Measurements from ENCODE around the gene MACROH2A1.
"Not testable (repeated sequence)": the region's sequence is repeated elsewhere in the genome, so short reads cannot be mapped to it uniquely, and the experiment has no call there.

Gene MACROH2A1

GRCh38 chr5:135367076-135367475 is 32.0 kb downstream of the MACROH2A1 start:
- TF ChIP-seq CTCF (IDR thresholded peaks at IDR 0.05; ENCODE audit: poor library complexity, severe bottlenecking): no peak
- Histone ChIP-seq H3K36me3 (ENCODE audit: low read depth) (peaks cover 98% of the 10 kb centered on the region), H3K4me1 (ENCODE audit: insufficient read depth, poor library complexity, severe bottlenecking) (no peaks in the 10 kb centered on the region), H3K9me3 (ENCODE audit: severe bottlenecking) (no peaks in the 10 kb centered on the region), H3K27ac (ENCODE audit: poor library complexity, severe bottlenecking) (no peak overlapping the region), H3K4me3 (ENCODE audit: severe bottlenecking) (no peak overlapping the region), H3K27me3 (ENCODE audit: insufficient read depth, poor library complexity, severe bottlenecking) (no peaks in the 10 kb centered on the region)
- ATAC-seq (ENCODE audit: low read depth) (no peak), DNase-seq (ENCODE audit: low spot score) (no peak)

DNA sequence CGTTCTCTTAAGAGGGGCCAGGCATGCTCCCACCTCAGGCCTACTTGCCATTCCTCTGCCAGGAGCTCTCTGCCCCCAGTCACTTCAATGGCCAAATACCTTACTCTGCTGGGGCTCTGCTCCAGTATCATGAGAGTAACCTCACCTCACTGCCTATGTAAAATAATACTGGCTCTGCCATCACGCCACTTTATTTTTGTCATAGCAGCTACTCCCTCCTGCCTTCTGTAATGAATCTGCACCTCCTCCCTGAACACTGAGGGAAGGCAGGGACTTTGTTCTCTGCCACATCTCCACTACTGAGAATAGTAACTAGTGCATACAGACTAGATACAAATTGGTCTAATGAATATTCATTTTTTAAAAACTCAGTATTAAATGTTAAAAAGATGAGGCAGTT is 33.8 kb downstream of the MACROH2A1 start:
- DNase-seq (ENCODE audit: low spot score) (no peak), ATAC-seq (ENCODE audit: low read depth) (no peak)
- no peak for TF ChIP-seq CTCF (IDR thresholded peaks at IDR 0.05; ENCODE audit: poor library complexity, severe bottlenecking)
- Histone ChIP-seq H3K4me3 (ENCODE audit: severe bottlenecking) (no peak overlapping the region), H3K27ac (ENCODE audit: poor library complexity, severe bottlenecking) (no peak overlapping the region), H3K9me3 (ENCODE audit: severe bottlenecking) (no peaks in the 10 kb centered on the region), H3K27me3 (ENCODE audit: insufficient read depth, poor library complexity, severe bottlenecking) (no peaks in the 10 kb centered on the region), H3K4me1 (ENCODE audit: insufficient read depth, poor library complexity, severe bottlenecking) (no peaks in the 10 kb centered on the region), H3K36me3 (ENCODE audit: low read depth) (peaks cover 98% of the 10 kb centered on the region)

- H3K36me3 ChIP-seq (ENCODE audit: low read depth): peaks cover 97% of the 10 kb centered on the region
- no peak for TF ChIP-seq CTCF (IDR thresholded peaks at IDR 0.05; ENCODE audit: poor library complexity, severe bottlenecking)
These were observed 34.4 kb downstream of the MACROH2A1 start for GRCh38 chr5:135364421-135365262.

DNA sequence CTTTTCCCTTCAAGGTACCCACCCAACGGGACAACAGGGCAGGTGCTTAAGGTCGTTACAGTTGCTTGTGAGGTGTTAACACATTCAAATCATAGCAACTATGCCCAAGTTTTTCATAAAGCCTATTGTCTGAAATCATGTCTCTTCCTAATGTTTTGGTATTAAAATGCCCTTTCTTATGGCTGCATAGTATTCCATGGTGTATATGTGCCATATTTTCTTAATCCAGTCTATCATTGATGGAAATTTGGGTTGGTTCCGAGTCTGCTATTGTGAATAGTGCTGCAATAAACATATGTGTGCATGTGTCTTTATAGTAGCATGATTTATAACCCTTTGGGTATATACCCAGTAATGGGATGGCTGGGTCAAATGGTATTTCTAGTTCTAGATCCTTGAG is 35.7 kb downstream of the MACROH2A1 start:
- H3K27ac ChIP-seq (ENCODE audit: poor library complexity, severe bottlenecking); H3K4me3 ChIP-seq (ENCODE audit: severe bottlenecking); ATAC-seq (ENCODE audit: low read depth); DNase-seq (ENCODE audit: low spot score); H3K9me3 ChIP-seq (ENCODE audit: severe bottlenecking); H3K4me1 ChIP-seq (ENCODE audit: insufficient read depth, poor library complexity, severe bottlenecking); H3K27me3 ChIP-seq (ENCODE audit: insufficient read depth, poor library complexity, severe bottlenecking): not testable (repeated sequence)
- peaks cover 96% of the 10 kb centered on the region for H3K36me3 ChIP-seq (ENCODE audit: low read depth)

More at GRCh38 chr5:135364421-135365262, 34.4 kb downstream of the MACROH2A1 start:
- no peak overlapping the region for H3K4me3 ChIP-seq (ENCODE audit: severe bottlenecking)
- no peaks in the 10 kb centered on the region for H3K27me3 ChIP-seq (ENCODE audit: insufficient read depth, poor library complexity, severe bottlenecking)
- ATAC-seq (ENCODE audit: low read depth): no peak
- no peak overlapping the region for H3K27ac ChIP-seq (ENCODE audit: poor library complexity, severe bottlenecking)
- no peaks in the 10 kb centered on the region for H3K4me1 ChIP-seq (ENCODE audit: insufficient read depth, poor library complexity, severe bottlenecking)
- no peaks in the 10 kb centered on the region for H3K9me3 ChIP-seq (ENCODE audit: severe bottlenecking)
- no peak for DNase-seq (ENCODE audit: low spot score)

GRCh38 chr5:135362102-135362501 is 36.9 kb downstream of the MACROH2A1 start:
- H3K36me3 ChIP-seq (ENCODE audit: low read depth): peaks cover 96% of the 10 kb centered on the region
- ATAC-seq (ENCODE audit: low read depth): no peak
- no peak for TF ChIP-seq CTCF (IDR thresholded peaks at IDR 0.05; ENCODE audit: poor library complexity, severe bottlenecking)

More at GRCh38 chr5:135362102-135362501, 36.9 kb downstream of the MACROH2A1 start:
- Histone ChIP-seq H3K4me1 (ENCODE audit: insufficient read depth, poor library complexity, severe bottlenecking) (no peaks in the 10 kb centered on the region), H3K27me3 (ENCODE audit: insufficient read depth, poor library complexity, severe bottlenecking) (no peaks in the 10 kb centered on the region), H3K27ac (ENCODE audit: poor library complexity, severe bottlenecking) (no peak overlapping the region), H3K4me3 (ENCODE audit: severe bottlenecking) (no peak overlapping the region), H3K9me3 (ENCODE audit: severe bottlenecking) (no peaks in the 10 kb centered on the region)
- no peak for DNase-seq (ENCODE audit: low spot score)

Measured in RWPE2 (cell line).